GM18858 (cell line): Measurements from ENCODE around the gene LGALS9.
A peak's percentile ranks its signal among the peaks of the same experiment; 100 is the strongest.

ENCODE experiments used
- ATAC-seq: cut with Tn5 transposase; IDR thresholded peaks from one replicate; pipeline ENCODE4 v1.9.1; 2021; ENCODE audit not compliant: unreplicated experiment

Gene LGALS9

GRCh38 chr17:27630607-27631410 lies at the start of gene LGALS9:
Gene LGALS9 (plus strand): TSS chr17:27631188. CDS start chr17:27631266, 78 bp downstream.
- ATAC-seq, result peak; percentile 57

GRCh38 chr17:27582696-27583095 lies 48.3 kb upstream of the LGALS9 start:
- ATAC-seq, result no peak

DNA sequence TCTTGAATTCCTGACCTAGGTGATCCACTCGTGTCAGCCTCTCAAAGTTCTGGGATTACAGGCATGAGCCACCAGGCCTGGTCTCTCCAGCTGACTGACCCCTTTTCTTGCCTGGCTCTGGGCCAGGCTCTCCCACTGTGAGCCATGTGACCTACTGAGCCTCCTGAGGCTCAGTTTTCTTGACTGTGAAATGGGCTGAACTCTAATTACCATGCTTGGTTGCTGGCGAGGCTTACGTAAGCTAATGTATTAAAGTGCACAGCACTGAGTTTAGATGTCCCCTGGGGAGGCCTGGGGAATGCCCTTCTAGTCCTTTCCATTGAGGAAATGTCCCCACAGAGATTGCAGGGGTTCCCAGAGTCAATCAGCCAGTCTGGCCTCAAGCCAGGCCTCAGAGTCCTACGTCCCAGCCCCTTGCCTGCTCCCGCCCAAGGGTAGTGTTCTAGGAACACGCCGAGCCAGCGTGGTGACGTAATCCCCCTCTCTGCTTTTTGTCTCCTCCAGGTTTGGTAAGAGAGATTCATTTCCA lies 45.8 kb upstream of the LGALS9 start:
- ATAC-seq, result no peak

- no peak for ATAC-seq
Observed at GRCh38 chr17:27585792-27586191, 45.2 kb upstream of the LGALS9 start.

GRCh38 chr17:27586203-27586721 lies 44.7 kb upstream of the LGALS9 start:
- no peak for ATAC-seq

GRCh38 chr17:27588354-27588753 lies 42.6 kb upstream of the LGALS9 start:
- ATAC-seq, result no peak

DNA sequence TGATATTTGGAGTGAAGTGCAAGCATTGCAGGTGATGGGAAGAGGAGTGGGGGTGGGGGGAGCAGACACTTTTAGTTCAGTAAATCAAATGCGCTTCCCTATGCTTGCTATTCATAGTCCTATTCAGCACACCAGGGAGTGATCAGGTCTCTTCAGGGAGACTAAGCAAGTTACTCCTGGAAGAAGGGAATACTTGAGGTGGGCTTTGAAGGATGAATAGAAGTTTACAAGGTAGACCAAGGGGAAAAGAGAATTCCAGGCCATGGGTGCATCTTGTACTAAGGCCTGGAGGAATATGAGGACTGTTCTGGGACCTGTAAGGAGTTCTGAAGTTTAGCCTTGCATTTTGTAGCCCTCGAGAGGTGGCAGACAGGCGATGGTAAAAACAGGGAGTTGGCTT lies 40.1 kb upstream of the LGALS9 start:
- no peak for ATAC-seq

GRCh38 chr17:27591986-27592385 lies 39.0 kb upstream of the LGALS9 start:
- ATAC-seq, result no peak

GRCh38 chr17:27593232-27593856 lies 37.6 kb upstream of the LGALS9 start:
- ATAC-seq, result no peak

DNA sequence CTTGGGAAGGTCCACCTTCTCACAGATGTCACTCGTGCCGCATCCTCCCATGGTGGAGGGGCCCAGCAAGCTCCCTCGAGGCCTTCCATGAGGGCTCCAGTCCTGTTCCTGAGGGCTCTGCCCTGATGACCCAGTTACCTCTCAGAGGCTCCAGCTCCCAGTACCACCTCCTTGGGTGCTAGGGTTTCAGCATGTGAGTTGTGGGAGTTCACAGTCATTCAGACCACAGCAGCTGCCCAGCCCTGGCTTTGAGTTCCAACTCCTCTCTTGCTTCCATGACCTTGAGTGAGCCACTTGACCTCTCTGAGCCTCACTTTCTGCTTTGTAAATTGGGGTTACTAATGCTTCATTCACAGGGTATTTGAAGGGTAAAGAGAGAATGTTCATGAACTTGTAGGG lies 37.1 kb upstream of the LGALS9 start:
- no peak for ATAC-seq

- no peak for ATAC-seq
Observed at GRCh38 chr17:27595208-27595607, 35.8 kb upstream of the LGALS9 start.

DNA sequence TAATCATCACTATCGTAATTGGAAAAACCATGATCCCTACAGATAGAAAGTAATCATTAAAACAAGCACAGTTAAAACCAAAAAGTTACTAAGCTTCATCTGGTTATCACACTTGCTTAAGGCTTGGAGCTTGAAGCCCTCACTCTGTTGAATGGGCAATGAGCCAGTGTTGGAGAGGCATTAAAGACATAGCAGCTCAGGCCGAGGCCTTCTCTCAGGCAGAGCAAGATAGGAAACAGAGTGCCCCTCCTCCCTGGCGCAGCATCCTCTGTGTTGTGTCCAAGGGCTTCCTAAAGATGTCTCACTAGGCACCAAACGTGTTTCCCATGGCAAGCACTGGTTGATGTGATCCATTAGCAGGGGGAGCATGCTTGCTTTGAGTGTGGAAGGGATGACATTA lies 34.9 kb upstream of the LGALS9 start:
- ATAC-seq, result no peak

GRCh38 chr17:27596566-27597187 lies 34.3 kb upstream of the LGALS9 start:
- ATAC-seq, result no peak

- ATAC-seq, result no peak
Observed at GRCh38 chr17:27597188-27597580, 33.8 kb upstream of the LGALS9 start.

GRCh38 chr17:27597783-27598320 lies 33.1 kb upstream of the LGALS9 start:
- ATAC-seq, result no peak

- no peak for ATAC-seq
Observed at GRCh38 chr17:27598337-27599050, 32.5 kb upstream of the LGALS9 start.

- no peak for ATAC-seq
Observed at GRCh38 chr17:27600471-27600870, 30.5 kb upstream of the LGALS9 start.

DNA sequence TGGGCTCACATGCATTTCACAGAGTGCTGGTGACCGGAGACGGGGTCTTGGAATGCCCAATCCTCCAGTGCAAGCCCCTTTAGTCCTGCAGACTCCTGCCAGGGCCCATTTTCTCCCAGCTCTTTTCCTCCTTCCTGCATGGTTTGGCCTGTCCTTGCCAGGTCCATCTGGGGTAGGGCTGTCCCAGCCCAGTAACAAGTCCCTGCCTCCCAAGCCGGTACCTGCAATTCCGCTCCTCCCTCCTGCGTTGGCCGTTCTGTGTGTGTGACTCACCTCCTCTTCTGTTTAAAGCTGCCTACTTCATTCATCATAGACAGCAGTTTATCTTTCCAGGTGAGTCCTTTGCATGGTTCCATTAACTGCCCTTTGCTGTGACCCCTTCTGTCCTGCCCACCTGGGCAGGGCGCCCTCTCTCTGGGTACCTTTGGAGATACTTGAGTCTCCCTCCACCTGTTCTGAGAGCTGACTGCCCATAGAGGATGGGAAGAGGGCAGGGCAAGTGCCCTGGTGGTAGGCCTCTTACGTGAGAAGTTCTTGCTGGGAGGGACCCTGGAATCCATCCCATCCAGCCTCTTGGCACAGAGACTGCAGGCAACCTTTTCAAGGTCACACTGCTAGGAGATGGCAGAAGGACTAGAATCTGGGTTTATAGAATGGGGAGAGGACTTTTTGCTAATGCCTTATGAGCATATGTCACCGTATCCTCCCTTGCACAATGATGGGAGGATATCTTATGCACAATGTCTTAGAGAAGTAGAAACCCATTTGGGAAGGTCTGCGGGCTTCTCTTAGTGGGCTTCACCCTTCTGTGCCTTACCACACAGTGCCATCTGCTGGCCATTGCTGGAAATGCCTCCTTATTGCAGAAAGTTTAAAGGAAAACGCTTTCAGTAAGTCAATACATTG lies 29.7 kb upstream of the LGALS9 start:
- no peak for ATAC-seq

GRCh38 chr17:27601975-27602302 lies 29.0 kb upstream of the LGALS9 start:
- ATAC-seq, result no peak
